ENCODE measurements around the gene ITGAV. TPM values are rescaled to one million over a fixed set of nuclear protein-coding genes. Genes with fewer than 3 reads are reported as not detected.
A peak's percentile ranks its signal among the peaks of the same experiment; 100 is the strongest.

ITGAV gene
- total and polyA plus RNA-seq, 2 of the 4 experiments (the other 2 are of a cell fraction): 45.8 to 181 TPM

GRCh38 chr2:186551323-186552050, 38.4 kb upstream of the ITGAV start:
- ChIA-PET POLR2A (ENCODE audit: unreplicated experiment) (no interaction called here), CTCF (interaction anchor here (0.7 to 1.1 kb wide), 3 partner anchors 10 to 77 kb away, joined by 3 read pairs; no protein-coding TSS in a partner anchor)
- H3K23ac ChIP-seq (ENCODE audit: low read depth, low read length): no peak overlapping the region
- H3K9me3 ChIP-seq (ENCODE audit: control insufficient read depth, insufficient read depth, low read length): no peaks in the 10 kb centered on the region
- no peak overlapping the region for H3K9ac ChIP-seq (ENCODE audit: low read depth, low read length)
- H3K79me1 ChIP-seq (ENCODE audit: low read depth in 1 of 2, low read length in 2 of 2): no peaks in the 10 kb centered on the region
- H3K36me3 ChIP-seq (ENCODE audit: control insufficient read depth, insufficient read depth, low read length): no peaks in the 10 kb centered on the region
- no peak overlapping the region for H4K8ac ChIP-seq (ENCODE audit: low read depth in 2 of 2, low read length in 2 of 2)
- no peak overlapping the region for H2AK5ac ChIP-seq (ENCODE audit: low read depth, low read length)
- no peak overlapping the region for H3K4me3 ChIP-seq (ENCODE audit: insufficient read depth, low read depth, low read length)
- dilution Hi-C loops (cut with HindIII; ENCODE audit: low sequenced_read_pairs, unreplicated experiment): no loop called here
- WGBS, 2 experiments (ENCODE audit: extremely low coverage in 2 of 2, insufficient read length in 1 of 2): no CpG with 5 or more reads among the region's 8 CpGs
- no peak overlapping the region for H3K27ac ChIP-seq (ENCODE audit: insufficient read depth, low read length)
- no peak overlapping the region for H3K18ac ChIP-seq (ENCODE audit: low read depth, low read length)
- no peak overlapping the region for H2AK9ac ChIP-seq (replicated peaks; ENCODE audit: low read depth, low read length, poor library complexity)
- no peak overlapping the region for H2AFZ ChIP-seq (replicated peaks; ENCODE audit: low read length, poor library complexity)
- H3K56ac ChIP-seq (ENCODE audit: extremely low read depth, insufficient read depth, low read length): no peak overlapping the region
- H3K14ac ChIP-seq (replicated peaks; ENCODE audit: low read depth, low read length): no peak overlapping the region
- DNase-seq: no peak
- H2BK15ac ChIP-seq (ENCODE audit: low read depth, low read length): no peak overlapping the region
- BruUV-seq (replicated peaks): no TSS peak
- H4K20me1 ChIP-seq (ENCODE audit: insufficient read depth, low read length): no peaks in the 10 kb centered on the region
- no peaks in the 10 kb centered on the region for H3K9me1 ChIP-seq (ENCODE audit: insufficient read depth, low read length)
- TF ChIP-seq MAFK (IDR thresholded peaks at IDR 0.05; ENCODE audit: low read depth, low read length) (peak; percentile 53), MAZ (IDR thresholded peaks at IDR 0.05; ENCODE audit: borderline replicate concordance, low read depth, low read length) (no peak), USF2 (IDR thresholded peaks at IDR 0.05; ENCODE audit: low read depth, low read length) (no peak), SMC3 (IDR thresholded peaks at IDR 0.05; ENCODE audit: low read depth, low read length) (no peak), RCOR1 (IDR thresholded peaks at IDR 0.05; ENCODE audit: insufficient replicate concordance, low read length) (no peak)
- no peak overlapping the region for H2BK5ac ChIP-seq (ENCODE audit: low read depth, low read length, poor library complexity, severe bottlenecking)
- no peaks in the 10 kb centered on the region for H3K27me3 ChIP-seq (ENCODE audit: control insufficient read depth, insufficient read depth, low read length)
- H4K91ac ChIP-seq (ENCODE audit: insufficient read depth, low read depth, low read length): no peak overlapping the region
- H3K4me2 ChIP-seq (ENCODE audit: low read depth, low read length): no peak overlapping the region
- ATAC-seq (ENCODE audit: low read depth): no peak
- H3K4ac ChIP-seq (ENCODE audit: low read depth, low read length): no peak overlapping the region
- no peak overlapping the region for H2BK120ac ChIP-seq (ENCODE audit: low read depth, low read length)
- no peak overlapping the region for H2BK20ac ChIP-seq (ENCODE audit: low read depth, low read length)
- in situ Hi-C loops (cut with MboI; ENCODE audit: low sequenced_read_pairs): no loop called here
- intact Hi-C loops (cut with micrococcal nuclease): no loop called here
- H3K4me1 ChIP-seq (ENCODE audit: control insufficient read depth, insufficient read depth, low read length): peaks cover 2% of the 10 kb centered on the region; the same call in 1 of the 2 replicates
- no peak overlapping the region for H4K5ac ChIP-seq (ENCODE audit: low read depth, low read length)
